ENCODE data around the gene CSMD2.

CSMD2 gene

DNA sequence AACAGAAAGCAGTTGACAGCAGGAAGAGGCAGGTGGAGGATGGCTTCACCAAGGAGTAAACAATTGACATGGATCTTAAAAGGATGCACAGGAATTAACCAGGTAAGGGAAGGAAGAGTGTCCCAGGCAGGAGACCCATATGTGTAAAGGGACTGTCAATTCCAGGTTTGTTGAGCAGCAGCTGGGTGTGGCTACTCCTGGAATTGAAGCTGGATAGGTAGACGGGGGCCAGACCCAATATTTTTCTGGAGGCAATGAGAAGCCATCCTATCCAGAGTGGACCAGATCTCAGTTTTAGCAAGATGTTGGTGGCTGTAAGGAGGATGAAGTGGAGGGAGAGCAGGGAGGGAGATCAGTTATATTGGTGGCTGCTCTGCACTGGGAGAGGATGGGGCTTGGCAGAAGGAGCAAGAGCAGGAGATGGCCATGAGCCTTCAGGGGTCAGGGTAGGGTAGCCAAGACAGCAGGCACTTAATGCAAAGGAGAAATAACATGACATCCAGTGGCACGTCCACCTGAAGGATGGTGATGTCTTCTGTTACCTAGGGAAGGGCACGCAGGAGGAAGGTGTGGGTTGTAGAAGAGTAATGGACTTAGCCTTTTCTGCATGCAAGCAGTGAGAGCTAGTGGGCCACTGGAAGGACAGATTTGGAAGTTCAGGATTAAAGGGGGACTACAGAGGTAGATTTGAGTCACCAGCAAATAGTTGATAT, 447.9 kb downstream of the CSMD2 start:
- no peak for DNase-seq (ENCODE audit: low read depth in 2 of 2)

- no peak for DNase-seq (ENCODE audit: low read depth in 2 of 2)
These were observed 449.7 kb downstream of the CSMD2 start for GRCh38 chr1:33715195-33715811.

GRCh38 chr1:33714421-33714820, 450.6 kb downstream of the CSMD2 start:
- DNase-seq (ENCODE audit: low read depth in 2 of 2), result no peak

- DNase-seq (ENCODE audit: low read depth in 2 of 2), result no peak
These were observed 451.8 kb downstream of the CSMD2 start for GRCh38 chr1:33713058-33713877.

DNA sequence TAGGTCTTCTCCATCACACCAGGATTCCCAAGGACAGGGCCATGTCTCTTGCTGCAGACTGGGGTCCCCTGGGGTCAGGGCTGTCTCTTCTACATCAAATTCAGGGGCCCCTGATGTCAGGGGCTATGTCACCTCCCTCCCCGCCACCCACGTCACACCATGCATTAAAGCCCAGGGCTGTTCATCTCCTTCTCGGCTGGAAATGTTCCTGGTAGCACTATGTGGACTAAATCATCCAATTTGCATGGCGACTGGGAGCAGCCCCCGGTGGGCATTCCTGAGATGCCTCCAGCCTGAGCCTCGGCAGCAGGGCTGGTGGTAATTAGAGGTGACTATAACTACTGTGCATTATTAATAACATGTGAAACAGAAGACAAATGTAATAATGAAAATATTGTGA, 452.8 kb downstream of the CSMD2 start:
- no peak for DNase-seq (ENCODE audit: low read depth in 2 of 2)

DNA sequence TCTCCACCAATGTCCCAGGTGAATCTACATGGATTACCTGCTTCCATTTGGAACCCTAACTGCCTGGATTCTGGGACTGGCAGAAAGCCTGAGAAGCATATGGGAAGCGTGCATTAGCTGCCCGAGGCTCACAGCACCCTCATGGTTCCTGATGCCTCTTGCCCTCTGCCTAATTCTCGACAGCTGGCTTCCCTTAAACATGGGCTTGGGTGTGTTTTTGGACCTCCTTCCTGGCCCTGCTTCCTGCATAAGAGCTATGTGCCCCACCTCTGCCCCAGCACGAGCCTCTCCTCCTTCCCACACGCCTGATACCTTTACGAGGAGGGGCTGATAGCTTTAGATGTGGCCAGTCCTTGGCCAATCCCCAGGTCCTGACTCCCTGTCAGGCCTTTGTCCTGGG, 453.5 kb downstream of the CSMD2 start:
- DNase-seq (ENCODE audit: low read depth in 2 of 2), result no peak

DNA sequence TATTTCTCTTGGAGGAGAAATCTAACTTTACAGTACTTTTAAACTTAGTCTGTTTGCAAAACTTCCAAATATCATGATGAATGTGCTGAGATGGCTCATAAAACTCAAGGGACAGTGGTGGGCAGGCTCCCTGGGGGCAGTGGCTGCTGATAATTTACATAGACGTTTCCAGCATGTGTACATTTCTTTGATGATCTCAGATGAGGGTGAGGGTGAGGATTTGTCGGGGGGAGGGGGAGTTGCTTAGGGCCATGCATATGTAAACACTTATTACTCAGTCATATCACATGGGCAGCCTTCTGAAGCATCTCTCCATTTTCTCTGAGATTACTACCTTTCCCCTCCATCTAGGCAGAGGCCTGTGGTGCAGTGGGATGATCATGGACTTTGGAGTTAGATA, 454.1 kb downstream of the CSMD2 start:
- DNase-seq (ENCODE audit: low read depth in 2 of 2), result no peak

DNA sequence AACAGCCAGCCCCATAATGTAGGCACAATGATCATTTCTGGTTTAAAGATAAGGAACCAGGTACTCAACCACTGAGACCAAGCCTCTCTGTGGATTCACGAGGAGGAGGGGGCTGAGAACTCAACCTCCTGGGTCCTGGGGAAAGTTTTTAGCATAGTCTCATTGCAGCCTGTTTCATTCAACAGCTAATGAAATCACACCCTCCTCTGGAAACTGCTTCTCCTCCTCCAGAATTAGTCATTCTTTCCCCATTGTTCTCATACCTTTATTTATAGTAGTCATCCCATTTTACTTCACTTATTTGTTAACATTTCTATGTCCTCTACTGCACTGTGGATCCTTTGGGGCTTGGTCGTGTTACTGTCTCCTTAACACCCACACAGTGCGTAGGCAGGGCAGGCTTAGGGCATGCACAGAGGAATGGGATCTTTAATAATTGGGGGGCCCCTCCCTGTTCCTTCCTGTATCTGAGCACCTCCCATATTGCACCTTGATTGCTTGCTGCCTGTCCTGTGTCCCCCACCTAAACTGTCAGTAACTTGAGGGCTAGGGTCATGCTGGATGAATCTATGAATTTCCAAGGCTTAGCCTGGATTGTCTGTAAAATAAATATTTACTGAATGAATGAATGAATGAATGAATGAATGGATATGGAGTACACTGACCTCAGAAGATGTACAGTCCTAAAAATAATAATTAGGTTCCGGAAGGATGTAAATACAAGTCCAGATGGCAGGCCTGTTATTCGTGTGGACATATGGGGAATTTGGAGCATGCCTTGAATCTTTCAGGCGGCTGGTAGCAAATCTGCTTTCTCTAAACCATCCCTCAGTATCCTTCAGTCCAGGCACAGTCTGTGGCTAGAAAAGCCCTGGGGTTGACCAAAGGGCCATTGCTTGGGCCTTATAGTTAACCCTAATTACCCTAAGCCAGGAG, 455.0 kb downstream of the CSMD2 start:
- DNase-seq (ENCODE audit: low read depth in 2 of 2), result no peak

- no peak for DNase-seq (ENCODE audit: low read depth in 2 of 2)
These were observed 455.8 kb downstream of the CSMD2 start for GRCh38 chr1:33709174-33709782.

DNA sequence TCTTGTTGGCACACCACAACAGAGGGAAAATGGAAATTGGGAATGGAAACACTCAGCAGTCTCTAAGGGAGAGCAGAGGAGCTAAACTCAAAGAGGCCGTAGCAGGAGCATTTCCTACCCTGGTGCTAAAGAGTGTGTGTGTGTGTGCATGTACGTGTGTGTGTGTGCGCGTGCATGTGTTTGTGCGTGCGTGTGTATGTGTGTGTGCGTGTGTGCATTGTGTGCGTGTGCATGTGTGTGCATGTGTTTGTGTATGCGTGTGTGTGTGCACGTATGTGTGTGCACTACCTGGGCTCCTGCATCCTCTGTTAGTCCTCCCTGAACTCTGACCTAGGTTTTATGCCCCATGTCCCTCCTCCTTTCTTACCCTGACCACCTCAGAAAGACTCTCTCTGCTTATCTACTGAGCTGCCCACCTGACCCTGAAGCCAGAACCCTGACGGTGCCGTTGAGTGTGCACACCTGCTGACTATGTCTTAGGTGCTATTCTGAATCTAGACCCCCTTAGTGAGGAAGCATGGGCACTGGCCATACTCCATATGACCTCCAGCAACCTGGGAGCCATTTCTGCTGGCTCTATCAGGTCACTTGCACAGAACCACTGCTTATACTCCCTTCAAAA, 458.3 kb downstream of the CSMD2 start:
- DNase-seq (ENCODE audit: low read depth in 2 of 2), result no peak

GRCh38 chr1:33703464-33703863, 461.6 kb downstream of the CSMD2 start:
- no peak for DNase-seq (ENCODE audit: low read depth in 2 of 2)

GRCh38 chr1:33698361-33699035, 466.5 kb downstream of the CSMD2 start:
- DNase-seq (ENCODE audit: low read depth in 2 of 2), result no peak

DNA sequence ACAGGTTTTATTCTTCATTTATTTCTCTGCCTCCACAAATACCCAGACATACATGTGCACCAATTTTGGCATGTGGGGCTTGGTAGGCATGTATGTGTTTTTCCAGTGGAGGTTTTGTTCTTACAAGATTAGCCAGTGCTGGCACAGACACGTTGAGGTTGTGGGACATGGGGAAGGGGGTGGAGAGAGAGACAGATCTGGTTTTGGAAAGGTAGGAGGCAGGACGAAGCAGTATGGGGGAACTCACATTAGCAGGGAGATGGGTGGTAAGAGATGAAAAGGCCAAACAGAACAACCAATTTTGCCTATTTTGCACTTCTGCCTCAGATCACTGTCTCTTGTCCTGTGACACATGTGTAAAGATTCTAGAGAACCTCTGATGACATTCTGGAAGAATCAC, 467.2 kb downstream of the CSMD2 start:
- DNase-seq (ENCODE audit: low read depth in 2 of 2), result no peak

DNA sequence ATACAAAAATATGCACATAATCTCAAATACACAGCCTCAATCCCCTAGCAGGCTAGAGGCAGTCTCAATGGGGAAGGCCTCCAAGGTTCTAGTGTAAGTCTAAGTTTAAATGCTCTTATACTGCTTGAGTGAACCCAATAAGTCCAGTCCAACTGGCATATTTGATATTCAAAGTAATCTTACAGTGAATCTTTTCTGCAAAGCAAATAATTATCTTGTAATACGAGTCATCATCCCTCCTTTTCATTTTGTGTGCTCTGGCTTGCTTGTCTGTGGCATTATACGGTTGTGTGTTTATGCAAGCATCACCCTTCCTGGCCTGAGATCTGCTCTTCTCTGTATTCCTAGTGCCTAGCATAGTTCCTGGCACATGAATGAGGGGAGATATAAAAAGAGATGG, 468.1 kb downstream of the CSMD2 start:
- DNase-seq (ENCODE audit: low read depth in 2 of 2), result no peak

DNA sequence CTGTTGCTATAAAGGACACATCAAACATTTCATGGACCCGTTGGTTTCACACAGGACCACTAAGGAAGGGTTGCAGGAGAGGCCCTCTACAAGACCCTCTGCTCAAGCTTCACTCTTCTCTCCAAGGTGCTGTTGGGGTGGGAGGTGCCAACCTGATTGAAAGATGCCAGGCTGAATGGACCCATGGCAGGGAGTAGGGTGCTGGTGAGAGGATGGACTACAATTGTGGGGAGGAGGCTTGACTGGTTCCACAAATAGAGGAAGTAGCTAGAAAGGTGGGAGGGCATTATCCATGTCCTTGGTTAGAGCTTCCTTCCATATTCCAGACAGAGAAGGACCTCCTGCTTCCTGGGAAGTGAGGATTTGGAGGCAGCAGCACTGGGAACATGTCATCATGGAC, 468.7 kb downstream of the CSMD2 start:
- DNase-seq (ENCODE audit: low read depth in 2 of 2), result no peak

DNA sequence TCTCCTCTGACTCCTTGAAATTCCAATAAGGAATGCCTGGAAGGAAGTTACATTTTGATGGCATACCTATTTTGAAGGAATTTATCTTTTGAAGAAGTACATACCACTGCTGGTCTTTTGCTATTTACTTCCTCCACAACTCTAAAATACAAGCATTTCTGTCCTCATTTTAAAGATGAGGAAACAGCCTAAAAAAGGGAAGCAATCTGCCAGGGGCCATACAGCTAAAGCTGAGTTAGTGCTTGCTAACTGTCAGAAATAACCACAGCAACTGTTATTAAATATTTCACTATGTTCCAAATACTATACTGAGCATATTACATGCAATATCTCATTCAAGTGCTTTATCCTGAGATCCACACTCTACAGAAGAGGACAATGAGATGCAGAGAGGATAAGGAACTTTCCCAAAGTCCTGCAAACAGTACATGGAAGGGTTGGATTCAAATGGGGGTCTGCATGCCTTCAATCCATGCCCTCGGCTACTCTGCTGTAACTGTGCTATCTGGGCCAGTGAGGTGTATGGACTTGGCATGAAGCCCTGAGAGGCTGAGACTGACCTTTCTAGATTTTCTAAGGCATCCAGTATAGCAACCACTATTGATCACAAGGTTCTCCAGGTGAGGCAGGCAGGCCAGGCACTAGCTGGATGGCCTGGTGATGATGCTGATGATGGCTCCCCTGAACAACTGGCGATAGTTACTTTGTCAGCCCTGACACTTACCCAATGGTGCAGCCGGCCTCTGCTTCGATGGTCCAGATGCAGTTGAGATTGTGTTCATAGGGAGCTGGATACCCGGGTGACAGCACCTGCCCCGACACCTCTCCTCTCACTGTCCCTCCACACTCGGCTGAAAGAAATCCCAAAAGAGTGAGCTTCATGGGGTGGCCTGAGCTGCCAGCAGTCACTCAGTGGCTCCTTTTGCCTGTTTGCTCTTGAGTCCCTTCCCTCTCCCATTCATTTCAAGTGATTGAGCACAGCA, 472.5 kb downstream of the CSMD2 start:
- DNase-seq (ENCODE audit: low read depth in 2 of 2), result no peak

DNA sequence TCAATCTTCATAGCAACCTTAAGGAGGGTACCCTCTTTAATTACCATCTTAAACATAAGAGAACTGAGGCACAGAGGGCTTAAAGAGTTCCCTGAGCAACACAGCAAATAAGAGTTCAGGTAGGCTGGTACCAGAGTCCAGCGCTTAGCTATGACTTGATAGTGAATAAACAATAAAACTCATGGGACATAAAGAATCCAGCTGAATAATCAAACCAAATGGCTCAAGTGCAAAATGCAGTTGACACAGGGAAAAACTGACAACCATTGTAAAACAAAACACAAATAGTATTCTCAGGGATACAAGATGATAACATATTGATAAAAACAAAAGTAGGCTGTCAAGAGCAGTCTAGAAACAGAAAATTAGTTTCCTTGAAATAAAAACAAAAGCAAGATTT, 478.0 kb downstream of the CSMD2 start:
- no peak for DNase-seq (ENCODE audit: low read depth in 2 of 2)

DNA sequence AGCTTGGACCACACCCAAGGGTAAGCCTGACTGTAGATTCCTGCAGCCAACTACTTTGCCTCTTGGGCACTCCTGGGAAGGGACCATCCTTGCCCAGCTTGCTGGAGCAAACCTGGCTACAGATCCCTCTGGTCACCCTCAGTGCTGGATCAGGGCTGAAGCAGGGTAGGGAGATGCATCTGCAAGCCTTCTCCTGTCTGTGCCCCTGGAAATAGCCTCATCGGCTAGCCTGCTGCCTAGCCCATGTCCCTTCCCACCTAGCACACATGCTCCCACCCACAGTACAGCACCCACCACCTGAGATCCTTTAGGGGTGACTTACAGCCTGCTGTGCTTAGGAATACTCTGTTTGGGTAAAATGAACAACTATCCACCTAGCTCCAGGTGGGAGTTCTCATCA, 478.5 kb downstream of the CSMD2 start:
- no peak for DNase-seq (ENCODE audit: low read depth in 2 of 2)

GRCh38 chr1:33685256-33685655, 479.8 kb downstream of the CSMD2 start:
- DNase-seq (ENCODE audit: low read depth in 2 of 2), result no peak
